GM18507 (cell line): ENCODE results near the gene STAT6.

ENCODE experiments used
- DNase-seq: peaks from one replicate; pipeline ENCODE4 v3.0.0; 2011; ENCODE audit warnings: low read depth; ENCODE audit not compliant: insufficient read length; ENCODE audit errors: extremely low spot score
- FAIRE-seq: peaks from 2 replicates; lab custom pipeline; 2011; peaks lifted over from hg19 to GRCh38; lab: Jason Lieb, UNC

Gene STAT6

GRCh38 chr12:57146961-57147944 is 36.1 kb upstream of the STAT6 start, which contains the start of gene LRP1-AS:
Gene LRP1-AS, minus strand, starts transcription at chr12:57147619.
- no peak for FAIRE-seq
- DNase-seq, result no peak

- DNase-seq (no peak), FAIRE-seq (no peak)
These were observed 34.9 kb upstream of the STAT6 start for GRCh38 chr12:57146092-57146491.

GRCh38 chr12:57145460-57146059 is 34.4 kb upstream of the STAT6 start:
- FAIRE-seq, result no peak
- DNase-seq, result no peak

GRCh38 chr12:57143454-57143853 is 32.3 kb upstream of the STAT6 start:
- DNase-seq (no peak), FAIRE-seq (no peak)

- no peak for DNase-seq
- no peak for FAIRE-seq
These were observed 31.6 kb upstream of the STAT6 start for GRCh38 chr12:57142727-57143126.

- FAIRE-seq (no peak), DNase-seq (no peak)
These were observed 31.0 kb upstream of the STAT6 start for GRCh38 chr12:57142121-57142520.

GRCh38 chr12:57141249-57141648 is 30.1 kb upstream of the STAT6 start:
- FAIRE-seq (no peak), DNase-seq (no peak)

- no peak for DNase-seq
- no peak for FAIRE-seq
These were observed 28.9 kb upstream of the STAT6 start for GRCh38 chr12:57139796-57140649.

- no peak for DNase-seq
- no peak for FAIRE-seq
These were observed 27.5 kb upstream of the STAT6 start for GRCh38 chr12:57138526-57139272.

- DNase-seq, result no peak
- FAIRE-seq, result no peak
These were observed 24.6 kb upstream of the STAT6 start for GRCh38 chr12:57135527-57136326.

GRCh38 chr12:57134949-57135348 is 23.8 kb upstream of the STAT6 start:
- no peak for DNase-seq
- FAIRE-seq, result no peak

- DNase-seq, result no peak
- no peak for FAIRE-seq
These were observed 22.8 kb upstream of the STAT6 start for GRCh38 chr12:57133916-57134315.

GRCh38 chr12:57133013-57133569 is 21.9 kb upstream of the STAT6 start:
- no peak for DNase-seq
- no peak for FAIRE-seq

GRCh38 chr12:57131896-57132744 is 21.0 kb upstream of the STAT6 start:
- DNase-seq, result no peak
- FAIRE-seq, result no peak

- FAIRE-seq (no peak), DNase-seq (no peak)
These were observed 19.8 kb upstream of the STAT6 start for GRCh38 chr12:57130941-57131340.

GRCh38 chr12:57129889-57130288 is 18.7 kb upstream of the STAT6 start:
- FAIRE-seq (no peak), DNase-seq (no peak)

- no peak for FAIRE-seq
- DNase-seq, result no peak
These were observed 18.2 kb upstream of the STAT6 start for GRCh38 chr12:57129321-57129842.
